Ascending aorta (tissue), 2 donors: ENCODE data around the gene STK32B. TPM values are rescaled to one million over a fixed set of nuclear protein-coding genes. Genes with fewer than 3 reads are reported as not detected.

ENCODE experiments used
- DNase-seq, 2 donors: peaks; one replicate each; pipeline ENCODE4 v3.0.0-alpha.2; 2019; ENCODE audit warnings: low spot score in 2 of 2
- H3K27ac ChIP-seq, 2 donors: fragments of 200-600 bp; sonication (generic); one replicate each; pipeline ENCODE4 v1.5.1; 2016 to 2017; ENCODE audit warnings: mild to moderate bottlenecking in 1 of 2
- H3K27me3 ChIP-seq: fragments of 200-600 bp; sonication (generic); one replicate; pipeline ENCODE4 v1.5.1; 2017
- H3K36me3 ChIP-seq, 2 donors: fragments of 200-600 bp; sonication (generic); one replicate each; pipeline ENCODE4 v1.5.1; 2016
- H3K4me1 ChIP-seq, 2 donors: fragments of 200-600 bp; sonication (generic); one replicate each; pipeline ENCODE4 v1.5.1; 2016 to 2017; ENCODE audit warnings: mild to moderate bottlenecking in 1 of 2
- H3K4me3 ChIP-seq, 2 donors: fragments of 200-600 bp; sonication (generic); one replicate each; pipeline ENCODE4 v1.5.1; 2016 to 2017; ENCODE audit warnings: mild to moderate bottlenecking in 1 of 2
- H3K9me3 ChIP-seq, 2 donors: fragments of 200-600 bp; sonication (generic); one replicate each; pipeline ENCODE4 v1.5.1; 2016
- CTCF ChIP-seq, 3 experiments: fragments of 200-600 bp in 2 of 3; fragments of 450-650 bp in 1 of 3; sonication (generic) in 2 of 3; IDR thresholded peaks; one replicate each; pipeline ENCODE4 v1.5.1; 2016 to 2019; ENCODE audit warnings: antibody characterized with exemption in 3 of 3, mild to moderate bottlenecking in 1 of 3, moderate library complexity in 1 of 3
- intact Hi-C: fragments of 100-400 bp; cut with DNase I; formaldehyde crosslinking; loops from one replicate; pipeline ENCODE4 v1.15.1; 2023
- total RNA-seq: library from RNA; depleted of rRNA; stranded (reverse); fragments of >200 nt; gene quantifications from one replicate; pipeline ENCODE4 v1.1.0, GENCODE V29; 2016

The STK32B gene
- total RNA-seq, 1 donor from 2014 or later, result 2.3 TPM

- H3K27ac ChIP-seq, result no peak overlapping the region
- intact Hi-C loops, result no loop called here
- no peaks in the 10 kb centered on the region for H3K36me3 ChIP-seq
- DNase-seq, result no peak
- H3K4me3 ChIP-seq, result no peak overlapping the region
- no peaks in the 10 kb centered on the region for H3K4me1 ChIP-seq
- H3K27me3 ChIP-seq, result no peaks in the 10 kb centered on the region
- peaks cover 10 to 56% of the 10 kb centered on the region in 2 donors for H3K9me3 ChIP-seq
- TF ChIP-seq CTCF (IDR thresholded peaks at IDR 0.05), result no peak
These were observed 437.1 kb downstream of the STK32B start for GRCh38 chr4:5488413-5488812.

GRCh38 chr4:5489260-5489659 is 438.0 kb downstream of the STK32B start:
- no peak for DNase-seq
- intact Hi-C loops, result no loop called here
- Histone ChIP-seq H3K4me1 (no peaks in the 10 kb centered on the region), H3K36me3 (no peaks in the 10 kb centered on the region), H3K4me3 (no peak overlapping the region), H3K27ac (no peak overlapping the region), H3K9me3 (peaks cover 10 to 58% of the 10 kb centered on the region in 2 donors), H3K27me3 (no peaks in the 10 kb centered on the region)
- TF ChIP-seq CTCF (IDR thresholded peaks at IDR 0.05), result no peak

- peaks cover 0 to 7% of the 10 kb centered on the region in 2 donors for H3K9me3 ChIP-seq
- no peak for TF ChIP-seq CTCF (IDR thresholded peaks at IDR 0.05)
- H3K36me3 ChIP-seq, result peaks cover 5 to 31% of the 10 kb centered on the region in 2 donors
- H3K27ac ChIP-seq, result no peak overlapping the region
- no peaks in the 10 kb centered on the region for H3K27me3 ChIP-seq
- no peak for DNase-seq
- no peaks in the 10 kb centered on the region for H3K4me1 ChIP-seq
- intact Hi-C loops, result no loop called here
- H3K4me3 ChIP-seq, result no peak overlapping the region
These were observed 446.2 kb downstream of the STK32B start for GRCh38 chr4:5497489-5497888.

- no peaks in the 10 kb centered on the region for H3K9me3 ChIP-seq
- no peak overlapping the region for H3K27ac ChIP-seq
- no peak overlapping the region for H3K4me3 ChIP-seq
- TF ChIP-seq CTCF (IDR thresholded peaks at IDR 0.05), result no peak
- no peaks in the 10 kb centered on the region for H3K27me3 ChIP-seq
- intact Hi-C loops, result no loop called here
- H3K36me3 ChIP-seq, result peaks cover 5 to 31% of the 10 kb centered on the region in 2 donors
- H3K4me1 ChIP-seq, result no peaks in the 10 kb centered on the region
- no peak for DNase-seq
These were observed 448.9 kb downstream of the STK32B start for GRCh38 chr4:5500165-5500564.

GRCh38 chr4:5503336-5503936 is 452.2 kb downstream of the STK32B start:
- Histone ChIP-seq H3K9me3 (no peaks in the 10 kb centered on the region), H3K4me1 (no peaks in the 10 kb centered on the region), H3K4me3 (no peak overlapping the region), H3K36me3 (peaks cover 2 to 22% of the 10 kb centered on the region in 2 donors), H3K27me3 (no peaks in the 10 kb centered on the region), H3K27ac (no peak overlapping the region)
- intact Hi-C loops, result no loop called here
- no peak for DNase-seq
- TF ChIP-seq CTCF (IDR thresholded peaks at IDR 0.05), result no peak

GRCh38 chr4:5504486-5504885 is 453.2 kb downstream of the STK32B start:
- no peak overlapping the region for H3K27ac ChIP-seq

More at GRCh38 chr4:5504486-5504885, 453.2 kb downstream of the STK32B start:
- TF ChIP-seq CTCF (IDR thresholded peaks at IDR 0.05), result no peak
- H3K9me3 ChIP-seq, result no peaks in the 10 kb centered on the region
- H3K4me1 ChIP-seq, result no peaks in the 10 kb centered on the region
- no peak overlapping the region for H3K4me3 ChIP-seq
- DNase-seq, result no peak
- H3K27me3 ChIP-seq, result no peaks in the 10 kb centered on the region
- peaks cover 0 to 13% of the 10 kb centered on the region in 2 donors for H3K36me3 ChIP-seq
- intact Hi-C loops, result no loop called here
